ENCODE measurements around the gene RAB11A. TPM values are rescaled to one million over a fixed set of nuclear protein-coding genes. Genes with fewer than 3 reads are reported as not detected.
A peak's percentile ranks its signal among the peaks of the same experiment; 100 is the strongest.

Gene RAB11A
- polyA plus RNA-seq, 2 of the 4 experiments (the other 2 are of a cell fraction) = 316 to 551 TPM

DNA sequence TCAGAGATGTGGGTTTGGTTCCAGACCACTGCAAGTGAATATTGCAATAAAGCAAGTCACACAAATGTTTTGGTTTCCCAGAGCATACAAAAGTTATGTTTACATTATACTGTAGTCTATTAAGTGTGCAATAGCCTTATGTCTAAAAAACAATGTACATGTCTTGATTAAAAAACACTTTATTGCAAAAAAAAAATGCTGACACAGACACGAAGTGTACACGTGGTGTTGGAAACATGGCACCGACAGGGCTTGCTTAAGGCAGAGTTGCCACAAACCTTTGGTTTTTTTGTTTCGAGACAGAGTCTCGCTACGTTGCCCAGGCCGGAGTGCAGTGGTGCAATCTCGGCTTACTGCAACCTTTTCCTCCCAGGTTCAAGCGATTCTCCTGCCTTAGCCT, 50.1 kb downstream of the RAB11A start:
- FAIRE-seq (peak; percentile 43), ATAC-seq (no peak), DNase-seq (ENCODE audit: low read depth in 1 of 2, low spot score in 1 of 2) (no peak)
- ChIA-PET POLR2A (no interaction called here), CTCF (interaction anchor here (2.1 kb wide), 1 partner anchor 281 kb away, joined by 8 read pairs; no protein-coding TSS in a partner anchor)
- no peaks in the 10 kb centered on the region for H3K9me3 ChIP-seq
- TF ChIP-seq MAFK (IDR thresholded peaks at IDR 0.05; ENCODE audit: partially characterized antibody) = peak; percentile 56
- TF ChIP-seq POLR2A (IDR thresholded peaks at IDR 0.05; ENCODE audit: low read length) = no peak
- H3K4me3 ChIP-seq = no peak overlapping the region
- 90% methylated on average over 9 of the region's 9 CpGs for WGBS (ENCODE audit: missing lambda C conversion rate)
- H3K4me2 ChIP-seq = no peak overlapping the region
- H3K4me1 ChIP-seq = 0 out of 3 replicates have a peak, but pooled peaks cover 4% of the 10 kb centered on the region
- no peak overlapping the region for H3K27ac ChIP-seq

DNA sequence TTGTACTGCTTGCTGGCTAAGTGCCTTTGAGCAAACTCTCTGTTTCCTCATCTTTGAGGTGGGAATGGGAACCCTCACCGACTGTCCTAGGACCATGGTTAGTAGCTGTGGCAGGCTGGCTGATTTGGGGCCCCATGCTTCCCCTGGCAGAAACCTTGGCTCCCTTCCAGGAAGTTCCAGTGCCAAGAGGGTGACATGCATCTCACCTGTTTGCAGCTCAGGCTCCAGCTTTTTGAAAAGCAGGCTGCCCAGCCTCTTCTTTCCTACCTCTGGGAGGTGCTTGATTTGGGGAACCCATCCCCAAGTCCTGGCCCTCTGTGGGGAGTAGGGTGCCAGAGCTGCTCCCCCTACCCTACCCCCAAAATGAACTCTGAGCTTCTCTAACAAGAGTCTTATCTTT, 50.8 kb downstream of the RAB11A start:
- Histone ChIP-seq H3K4me1 (0 out of 3 replicates have a peak, but pooled peaks cover 4% of the 10 kb centered on the region), H3K4me3 (no peak overlapping the region), H3K27ac (no peak overlapping the region), H3K4me2 (no peak overlapping the region), H3K9me3 (no peaks in the 10 kb centered on the region)
- no peak for FAIRE-seq
- WGBS (ENCODE audit: missing lambda C conversion rate) = 69% methylated on average over 1 of the region's 1 CpG
- ChIA-PET CTCF (interaction anchor here (1.5 kb wide), 1 partner anchor 10 kb away, joined by 6 read pairs; no protein-coding TSS in a partner anchor), POLR2A (no interaction called here)
- TF ChIP-seq KDM1A (IDR thresholded peaks at IDR 0.05; ENCODE audit: low read depth) = no peak
- no peak for ATAC-seq
- no peak for DNase-seq (ENCODE audit: low read depth in 1 of 2, low spot score in 1 of 2)

DNA sequence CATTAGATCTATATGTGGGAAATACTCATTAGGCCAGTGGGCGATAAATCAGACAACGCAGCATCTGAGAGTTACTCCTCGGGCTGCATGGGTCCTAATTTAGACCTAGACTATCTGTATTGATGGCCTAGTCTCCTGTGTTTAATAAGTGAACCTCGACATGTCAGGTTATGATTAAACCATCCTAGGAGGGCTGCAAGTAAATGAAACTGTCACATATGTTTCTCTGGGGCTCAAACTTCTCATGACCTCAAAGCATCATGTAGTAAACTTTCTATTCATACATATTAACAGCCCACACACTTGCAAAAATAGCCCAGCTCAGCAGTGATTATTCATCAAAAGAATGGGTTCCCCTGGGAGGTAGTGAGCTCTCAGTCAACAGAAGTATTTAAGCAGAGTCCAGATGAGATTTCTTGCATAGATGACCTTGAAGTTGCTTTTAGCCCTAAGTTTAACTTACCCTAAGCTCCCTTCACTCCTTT, 51.6 kb downstream of the RAB11A start:
- WGBS (ENCODE audit: missing lambda C conversion rate) = 66% methylated on average over 4 of the region's 4 CpGs
- Histone ChIP-seq H3K4me1 (0 out of 3 replicates have a peak, but pooled peaks cover 4% of the 10 kb centered on the region), H3K27ac (no peak overlapping the region), H3K4me3 (no peak overlapping the region), H3K4me2 (no peak overlapping the region), H3K9me3 (no peaks in the 10 kb centered on the region)
- no peak for FAIRE-seq
- no peak for ATAC-seq
- DNase-seq (ENCODE audit: low read depth in 1 of 2, low spot score in 1 of 2) = no peak
- ChIA-PET POLR2A (no interaction called here), CTCF (interaction anchor here (1.4 to 2.1 kb wide), 4 partner anchors 9 to 283 kb away, joined by 3 to 8 read pairs (median 6); no protein-coding TSS in a partner anchor)
- TF ChIP-seq NFE2L2 (conservative IDR thresholded peaks at IDR 0.05; ENCODE audit: low read length) = no peak
- TF ChIP-seq, protein P1, sequence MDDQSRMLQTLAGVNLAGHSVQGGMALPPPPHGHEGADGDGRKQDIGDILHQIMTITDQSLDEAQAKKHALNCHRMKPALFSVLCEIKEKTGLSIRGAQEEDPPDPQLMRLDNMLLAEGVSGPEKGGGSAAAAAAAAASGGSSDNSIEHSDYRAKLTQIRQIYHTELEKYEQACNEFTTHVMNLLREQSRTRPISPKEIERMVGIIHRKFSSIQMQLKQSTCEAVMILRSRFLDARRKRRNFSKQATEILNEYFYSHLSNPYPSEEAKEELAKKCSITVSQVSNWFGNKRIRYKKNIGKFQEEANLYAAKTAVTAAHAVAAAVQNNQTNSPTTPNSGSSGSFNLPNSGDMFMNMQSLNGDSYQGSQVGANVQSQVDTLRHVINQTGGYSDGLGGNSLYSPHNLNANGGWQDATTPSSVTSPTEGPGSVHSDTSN (IDR thresholded peaks at IDR 0.05) = no peak
- no peak for TF ChIP-seq HOXB13 (CRISPR knock-in tag; IDR thresholded peaks at IDR 0.05; ENCODE audit: low read depth)
- no peak for TF ChIP-seq FOXS1 (CRISPR knock-in tag; IDR thresholded peaks at IDR 0.05)
- no peak for TF ChIP-seq RCOR1 (IDR thresholded peaks at IDR 0.05; ENCODE audit: low read depth, low read length)
- no peak for TF ChIP-seq MYC (IDR thresholded peaks at IDR 0.05; ENCODE audit: borderline replicate concordance, low read length)
- TF ChIP-seq ZNF302 (CRISPR knock-in tag; IDR thresholded peaks at IDR 0.05) = no peak
- TF ChIP-seq, protein P2, sequence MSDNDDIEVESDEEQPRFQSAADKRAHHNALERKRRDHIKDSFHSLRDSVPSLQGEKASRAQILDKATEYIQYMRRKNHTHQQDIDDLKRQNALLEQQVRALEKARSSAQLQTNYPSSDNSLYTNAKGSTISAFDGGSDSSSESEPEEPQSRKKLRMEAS (IDR thresholded peaks at IDR 0.05) = no peak

DNA sequence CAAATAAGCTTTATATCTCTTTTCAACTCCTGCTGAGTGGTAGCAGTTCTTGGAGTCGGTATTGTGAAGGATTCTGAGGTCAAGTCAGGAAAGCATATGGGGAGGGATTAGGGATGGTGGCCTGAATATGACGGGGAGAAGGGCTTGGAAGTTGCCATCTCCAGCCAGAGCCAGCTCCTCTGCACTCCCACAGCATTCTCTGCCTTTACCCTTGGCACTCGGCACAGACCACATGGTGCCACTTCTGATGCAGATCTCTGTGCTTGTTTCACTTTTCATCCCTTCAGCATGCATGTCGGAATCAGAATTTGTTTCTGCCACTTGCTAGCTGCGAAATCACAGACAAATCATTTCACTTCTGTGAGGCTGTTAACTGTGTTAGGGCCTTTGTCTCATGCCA, 52.5 kb downstream of the RAB11A start:
- CTCF ChIA-PET = interaction anchor here (1.1 to 2.1 kb wide), 5 partner anchors 8 to 284 kb away, joined by 3 to 8 read pairs (median 5); no protein-coding TSS in a partner anchor
- WGBS (ENCODE audit: missing lambda C conversion rate) = 85% methylated on average over 5 of the region's 5 CpGs
- ATAC-seq (no peak), DNase-seq (ENCODE audit: low read depth in 1 of 2, low spot score in 1 of 2) (no peak), FAIRE-seq (no peak)
- Histone ChIP-seq H3K4me3 (no peak overlapping the region), H3K27ac (no peak overlapping the region), H3K9me3 (no peaks in the 10 kb centered on the region), H3K4me1 (0 out of 3 replicates have a peak, but pooled peaks cover 2% of the 10 kb centered on the region), H3K4me2 (no peak overlapping the region)
- no peak for TF ChIP-seq HOXB13 (CRISPR knock-in tag; IDR thresholded peaks at IDR 0.05; ENCODE audit: low read depth)
- TF ChIP-seq HOXA7 (CRISPR knock-in tag; IDR thresholded peaks at IDR 0.05) = no peak
- TF ChIP-seq, protein P3, sequence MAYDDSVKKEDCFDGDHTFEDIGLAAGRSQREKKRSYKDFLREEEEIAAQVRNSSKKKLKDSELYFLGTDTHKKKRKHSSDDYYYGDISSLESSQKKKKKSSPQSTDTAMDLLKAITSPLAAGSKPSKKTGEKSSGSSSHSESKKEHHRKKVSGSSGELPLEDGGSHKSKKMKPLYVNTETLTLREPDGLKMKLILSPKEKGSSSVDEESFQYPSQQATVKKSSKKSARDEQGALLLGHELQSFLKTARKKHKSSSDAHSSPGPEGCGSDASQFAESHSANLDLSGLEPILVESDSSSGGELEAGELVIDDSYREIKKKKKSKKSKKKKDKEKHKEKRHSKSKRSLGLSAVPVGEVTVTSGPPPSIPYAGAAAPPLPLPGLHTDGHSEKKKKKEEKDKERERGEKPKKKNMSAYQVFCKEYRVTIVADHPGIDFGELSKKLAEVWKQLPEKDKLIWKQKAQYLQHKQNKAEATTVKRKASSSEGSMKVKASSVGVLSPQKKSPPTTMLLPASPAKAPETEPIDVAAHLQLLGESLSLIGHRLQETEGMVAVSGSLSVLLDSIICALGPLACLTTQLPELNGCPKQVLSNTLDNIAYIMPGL (CRISPR knock-in tag; IDR thresholded peaks at IDR 0.05; ENCODE audit: borderline replicate concordance) = no peak
- no peak for TF ChIP-seq CHD2 (IDR thresholded peaks at IDR 0.05; ENCODE audit: low read length, partially characterized antibody)
- no peak for TF ChIP-seq HOXB5 (CRISPR knock-in tag; IDR thresholded peaks at IDR 0.05)
- TF ChIP-seq RFX5 (IDR thresholded peaks at IDR 0.05) = no peak
- POLR2A ChIA-PET = no interaction called here

Measured in A549 (cell line).